OCI-LY3 (cell line): ENCODE measurements around the gene CLPTM1L.

Experiments
- H2AFZ ChIP-seq: fragments of 200-600, 300-600 bp; shearing (Covaris generic); 2 replicates; pipeline ENCODE4 v1.6.0; 2014; ENCODE audit warnings: antibody characterized with exemption, low read depth, low read length
- H3K27ac ChIP-seq: fragments of 200-600, 300-600 bp; sonication (generic); 2 replicates; pipeline ENCODE4 v1.5.1; 2014; ENCODE audit warnings: mild to moderate bottlenecking, low read length, moderate library complexity, mixed read lengths
- H3K27me3 ChIP-seq: fragments of 200-600, 300-600 bp; sonication (generic); 2 replicates; pipeline ENCODE4 v1.6.1; 2014; ENCODE audit warnings: low read depth, low read length, mixed read lengths
- H3K36me3 ChIP-seq: fragments of 200-600, 300-600 bp; sonication (generic); replicated peaks from 2 replicates; pipeline ENCODE3; 2014; ENCODE audit warnings: low read depth, low read length, mixed read lengths
- H3K4me1 ChIP-seq: fragments of 300-600, 200-600 bp; sonication (generic); 2 replicates; pipeline ENCODE4 v1.6.1; 2014; ENCODE audit warnings: low read length, mixed read lengths
- H3K4me2 ChIP-seq: fragments of 200-600, 300-600 bp; sonication (generic); 2 replicates; pipeline ENCODE4 v1.6.1; 2014; ENCODE audit warnings: low read length, mixed read lengths
- H3K4me3 ChIP-seq: fragments of 300-600, 200-600 bp; sonication (generic); 2 replicates; pipeline ENCODE4 v1.5.1; 2014; ENCODE audit warnings: antibody characterized with exemption, mild to moderate bottlenecking, low read length, moderate library complexity
- H3K79me2 ChIP-seq: fragments of 300-600, 200-600 bp; shearing (Covaris generic); 2 replicates; pipeline ENCODE4 v1.6.1; 2014; ENCODE audit warnings: mild to moderate bottlenecking, low read length, mixed read lengths
- H3K9ac ChIP-seq: fragments of 300-600, 200-600 bp; shearing (Covaris generic); 2 replicates; pipeline ENCODE4 v1.6.0; 2014; ENCODE audit warnings: mild to moderate bottlenecking, low read length, moderate library complexity
- H3K9me3 ChIP-seq: fragments of 200-600, 300-600 bp; shearing (Covaris generic); 2 replicates; pipeline ENCODE4 v1.6.1; 2014; ENCODE audit warnings: low read length, mixed read lengths; ENCODE audit not compliant: insufficient read depth
- H4K20me1 ChIP-seq: fragments of 200-600, 300-600 bp; sonication (generic); 2 replicates; pipeline ENCODE4 v1.6.1; 2016; ENCODE audit warnings: low read length, mixed read lengths; ENCODE audit not compliant: insufficient read depth
- CTCF ChIP-seq: fragments of 200-600, 300-600 bp; sonication (generic); IDR thresholded peaks from 2 replicates; pipeline ENCODE4 v1.5.1; 2014; ENCODE audit warnings: antibody characterized with exemption, low read length, low read depth
- EZH2phosphoT487 ChIP-seq: fragments of 200-600 bp; shearing (Covaris generic); IDR thresholded peaks from 2 replicates; pipeline ENCODE4 v1.6.1; 2018; ENCODE audit warnings: antibody characterized with exemption, mixed run types, low read depth

The CLPTM1L gene

GRCh38 chr5:1359031-1359645 lies 14.2 kb upstream of the CLPTM1L start:
- Histone ChIP-seq H3K9ac (no peak overlapping the region), H3K79me2 (no peaks in the 10 kb centered on the region), H3K9me3 (no peaks in the 10 kb centered on the region), H3K27ac (no peak overlapping the region), H2AFZ (no peak overlapping the region), H3K4me1 (0 out of 2 replicates have a peak, but pooled peaks cover 3% of the 10 kb centered on the region), H3K27me3 (peaks cover 38% of the 10 kb centered on the region), H3K4me3 (no peak overlapping the region), H3K4me2 (no peak overlapping the region), H3K36me3 (no peaks in the 10 kb centered on the region), H4K20me1 (no peaks in the 10 kb centered on the region)
- TF ChIP-seq CTCF (no peak), EZH2phosphoT487 (no peak)

- TF ChIP-seq EZH2phosphoT487: no peak
- TF ChIP-seq CTCF: no peak
- Histone ChIP-seq H3K4me2 (no peak overlapping the region), H3K27me3 (peaks cover 35% of the 10 kb centered on the region)
These were observed 13.8 kb upstream of the CLPTM1L start for GRCh38 chr5:1358726-1359025.

GRCh38 chr5:1357946-1358725 lies 13.2 kb upstream of the CLPTM1L start:
- H3K27ac ChIP-seq: no peak overlapping the region
- H3K4me1 ChIP-seq: 0 out of 2 replicates have a peak, but pooled peaks cover 3% of the 10 kb centered on the region
- no peak overlapping the region for H3K4me3 ChIP-seq
- no peak for TF ChIP-seq CTCF
- no peak for TF ChIP-seq EZH2phosphoT487
- no peaks in the 10 kb centered on the region for H3K9me3 ChIP-seq
- H3K27me3 ChIP-seq: peaks cover 30% of the 10 kb centered on the region
- H4K20me1 ChIP-seq: no peaks in the 10 kb centered on the region
- no peaks in the 10 kb centered on the region for H3K79me2 ChIP-seq
- no peak overlapping the region for H2AFZ ChIP-seq
- no peak overlapping the region for H3K4me2 ChIP-seq
- no peaks in the 10 kb centered on the region for H3K36me3 ChIP-seq
- H3K9ac ChIP-seq: no peak overlapping the region

More at GRCh38 chr5:1358726-1359025, 13.8 kb upstream of the CLPTM1L start:
- Histone ChIP-seq H2AFZ (no peak overlapping the region), H3K36me3 (no peaks in the 10 kb centered on the region), H4K20me1 (no peaks in the 10 kb centered on the region), H3K27ac (no peak overlapping the region), H3K79me2 (no peaks in the 10 kb centered on the region), H3K9ac (no peak overlapping the region), H3K4me1 (0 out of 2 replicates have a peak, but pooled peaks cover 3% of the 10 kb centered on the region), H3K9me3 (no peaks in the 10 kb centered on the region), H3K4me3 (no peak overlapping the region)
